Neural progenitor cell (in vitro differentiated cells): ENCODE data around the gene SLCO4A1. TPM values are rescaled to one million over a fixed set of nuclear protein-coding genes. Genes with fewer than 3 reads are reported as not detected.

Experiments
- DNase-seq: peaks from one replicate; pipeline ENCODE4 v3.0.0-alpha.2; 2016; ENCODE audit warnings: low spot score
- H2AFZ ChIP-seq: fragments of 200-600 bp; sonication (generic); replicated peaks from 2 replicates; pipeline ENCODE4 v1.6.1; 2016; ENCODE audit warnings: antibody characterized with exemption
- H3F3A ChIP-seq: fragments of 200-600 bp; sonication (generic); 2 replicates; pipeline ENCODE4 v1.6.1; 2016; ENCODE audit warnings: antibody characterized with exemption, low read depth
- H3K27ac ChIP-seq: fragments of 200-600 bp; sonication (generic); 2 replicates; pipeline ENCODE4 v1.5.1; 2016; ENCODE audit warnings: mild to moderate bottlenecking
- H3K27me3 ChIP-seq: fragments of 200-600 bp; sonication (generic); 2 replicates; pipeline ENCODE4 v1.6.1; 2016; ENCODE audit warnings: mild to moderate bottlenecking, moderate library complexity
- H3K36me3 ChIP-seq: fragments of 200-600 bp; sonication (generic); 2 replicates; pipeline ENCODE4 v1.5.1; 2016
- H3K4me1 ChIP-seq: fragments of 200-600 bp; sonication (generic); 2 replicates; pipeline ENCODE4 v1.6.1; 2016; ENCODE audit warnings: mixed run types
- H3K4me2 ChIP-seq: fragments of 200-600 bp; sonication (generic); 2 replicates; pipeline ENCODE4 v1.6.1; 2016
- H3K4me3 ChIP-seq: fragments of 200-600 bp; sonication (generic); 2 replicates; pipeline ENCODE4 v1.5.1; 2016
- H3K79me2 ChIP-seq: fragments of 200-600 bp; sonication (generic); 2 replicates; pipeline ENCODE4 v1.6.1; 2016; ENCODE audit warnings: low read depth
- H3K9ac ChIP-seq: fragments of 200-600 bp; sonication (generic); 2 replicates; pipeline ENCODE4 v1.6.1; 2016
- H3K9me3 ChIP-seq: fragments of 200-600 bp; sonication (generic); 2 replicates; pipeline ENCODE4 v1.5.1; 2016; ENCODE audit warnings: low read depth
- H4K20me1 ChIP-seq: fragments of 200-600 bp; sonication (generic); 2 replicates; pipeline ENCODE4 v1.6.1; 2016; ENCODE audit warnings: low read depth
- H3K27ac Mint-ChIP-seq: 3 replicates; pipeline ENCODE4 v1.8.0; 2021; ENCODE audit warnings: mixed read lengths
- H3K27me3 Mint-ChIP-seq: 2 replicates; pipeline ENCODE4 v1.8.0; 2022; ENCODE audit warnings: low read depth, mild to moderate bottlenecking, inconsistent platforms, moderate library complexity, mixed read lengths; ENCODE audit not compliant: insufficient read depth
- H3K36me3 Mint-ChIP-seq: 3 replicates; pipeline ENCODE4 v1.8.0; 2021; ENCODE audit warnings: mixed read lengths
- H3K4me1 Mint-ChIP-seq: 3 replicates; pipeline ENCODE4 v1.8.0; 2021; ENCODE audit warnings: mixed read lengths
- H3K4me3 Mint-ChIP-seq: 3 replicates; pipeline ENCODE4 v1.8.0; 2021; ENCODE audit warnings: mild to moderate bottlenecking, moderate library complexity, mixed read lengths
- H3K9me3 Mint-ChIP-seq: 3 replicates; pipeline ENCODE4 v1.8.0; 2020; ENCODE audit warnings: mixed read lengths
- CTCF ChIP-seq: fragments of 200-600 bp; sonication (generic); IDR thresholded peaks from 2 replicates; pipeline ENCODE4 v1.5.1; 2017; ENCODE audit warnings: antibody characterized with exemption, mild to moderate bottlenecking
- EZH2 ChIP-seq: fragments of 200-600 bp; sonication (generic); IDR thresholded peaks from 2 replicates; pipeline ENCODE4 v1.6.1; 2017; ENCODE audit warnings: antibody characterized with exemption, mild to moderate bottlenecking, moderate library complexity
- EZH2phosphoT487 ChIP-seq: fragments of 200-600 bp; sonication (generic); IDR thresholded peaks from 2 replicates; pipeline ENCODE4 v1.6.1; 2017; ENCODE audit warnings: antibody characterized with exemption
- total RNA-seq: library from RNA; depleted of rRNA; stranded (reverse); fragments of >200 nt; gene quantifications from 2 replicates; pipeline ENCODE4 v1.2.3, GENCODE V29; 2015; ENCODE audit warnings: low replicate concordance

SLCO4A1 gene
- total RNA-seq, 1 donor from 2014 or later: 0.88 TPM

- no peaks in the 10 kb centered on the region for H4K20me1 ChIP-seq
- Mint-ChIP-seq H3K9me3 (peaks cover under 1% of the 10 kb centered on the region), H3K27me3 (peaks cover 6% of the 10 kb centered on the region), H3K4me1 (peaks cover 16% of the 10 kb centered on the region), H3K36me3 (no peaks in the 10 kb centered on the region), H3K4me3 (no peak overlapping the region), H3K27ac (no peak overlapping the region)
- H3K27ac ChIP-seq: no peak overlapping the region
- no peak overlapping the region for H3K9ac ChIP-seq
- H3K4me1 ChIP-seq: peaks cover 15% of the 10 kb centered on the region
- TF ChIP-seq CTCF: no peak
- no peaks in the 10 kb centered on the region for H3K27me3 ChIP-seq
- H3K4me2 ChIP-seq: no peak overlapping the region
- no peaks in the 10 kb centered on the region for H3K36me3 ChIP-seq
- no peaks in the 10 kb centered on the region for H3K79me2 ChIP-seq
- H3K4me3 ChIP-seq: no peak overlapping the region
- H3F3A ChIP-seq: no peaks in the 10 kb centered on the region
- no peaks in the 10 kb centered on the region for H3K9me3 ChIP-seq
- DNase-seq: peak; percentile 46
- no peak overlapping the region for H2AFZ ChIP-seq
These were observed 23.4 kb upstream of the SLCO4A1 start for GRCh38 chr20:62618611-62619529.

GRCh38 chr20:62620625-62621024, 21.7 kb upstream of the SLCO4A1 start:
- Histone ChIP-seq H3K9ac (no peak overlapping the region), H3K27ac (no peak overlapping the region), H3K36me3 (no peaks in the 10 kb centered on the region), H3K79me2 (no peaks in the 10 kb centered on the region), H3K4me1 (peaks cover 21% of the 10 kb centered on the region), H4K20me1 (no peaks in the 10 kb centered on the region), H3F3A (no peaks in the 10 kb centered on the region), H3K27me3 (no peaks in the 10 kb centered on the region), H3K4me3 (no peak overlapping the region), H3K9me3 (no peaks in the 10 kb centered on the region), H3K4me2 (no peak overlapping the region), H2AFZ (no peak overlapping the region)
- DNase-seq: no peak
- Mint-ChIP-seq H3K27ac (no peak overlapping the region), H3K36me3 (no peaks in the 10 kb centered on the region), H3K27me3 (peaks cover 5% of the 10 kb centered on the region), H3K9me3 (no peaks in the 10 kb centered on the region), H3K4me3 (no peak overlapping the region), H3K4me1 (peaks cover 17% of the 10 kb centered on the region)
- TF ChIP-seq CTCF (no peak), EZH2 (no peak), EZH2phosphoT487 (no peak)

GRCh38 chr20:62621251-62622110, 20.8 kb upstream of the SLCO4A1 start:
- H3K9me3 Mint-ChIP-seq: no peaks in the 10 kb centered on the region
- no peaks in the 10 kb centered on the region for H3K9me3 ChIP-seq
- H3K36me3 Mint-ChIP-seq: no peaks in the 10 kb centered on the region
- H3K9ac ChIP-seq: no peak overlapping the region
- H3K79me2 ChIP-seq: no peaks in the 10 kb centered on the region
- H4K20me1 ChIP-seq: no peaks in the 10 kb centered on the region
- TF ChIP-seq CTCF (no peak), EZH2phosphoT487 (no peak), EZH2 (no peak)
- no peaks in the 10 kb centered on the region for H3F3A ChIP-seq
- H3K4me2 ChIP-seq: no peak overlapping the region
- peaks cover 21% of the 10 kb centered on the region for H3K4me1 ChIP-seq
- H3K27ac Mint-ChIP-seq: no peak overlapping the region
- peaks cover 17% of the 10 kb centered on the region for H3K4me1 Mint-ChIP-seq
- no peaks in the 10 kb centered on the region for H3K36me3 ChIP-seq
- peaks cover 2% of the 10 kb centered on the region for H3K27me3 Mint-ChIP-seq
- no peak overlapping the region for H2AFZ ChIP-seq
- H3K27ac ChIP-seq: no peak overlapping the region
- H3K4me3 ChIP-seq: no peak overlapping the region
- no peak overlapping the region for H3K4me3 Mint-ChIP-seq
- DNase-seq: no peak
- no peaks in the 10 kb centered on the region for H3K27me3 ChIP-seq
